Sigmoid colon (tissue), 7 donors: Measurements from ENCODE around the gene DGKI. TPM values are rescaled to one million over a fixed set of nuclear protein-coding genes. Genes with fewer than 3 reads are reported as not detected.

Experiments used
- DNase-seq: peaks from one replicate; pipeline ENCODE4 v3.0.0-alpha.2; 2019
- H3K27ac ChIP-seq, 4 donors: fragments of 200-600 bp; sonication (generic); one replicate each; pipeline ENCODE4 v1.5.1; 2016 to 2019; ENCODE audit warnings: mild to moderate bottlenecking in 1 of 4
- H3K27me3 ChIP-seq, 3 donors: fragments of 200-600 bp; sonication (generic); one replicate each; pipeline ENCODE4 v1.5.1; 2019; ENCODE audit warnings: mild to moderate bottlenecking in 1 of 3
- H3K36me3 ChIP-seq, 4 donors: fragments of 200-600 bp; sonication (generic); one replicate each; pipeline ENCODE4 v1.5.1; 2016 to 2019
- H3K4me1 ChIP-seq, 4 donors: fragments of 200-600 bp; sonication (generic); one replicate each; pipeline ENCODE4 v1.5.1; 2017 to 2019
- H3K4me3 ChIP-seq, 4 donors: fragments of 200-600 bp; sonication (generic); one replicate each; pipeline ENCODE4 v1.5.1; 2017 to 2019; ENCODE audit warnings: mild to moderate bottlenecking in 2 of 4, moderate library complexity in 1 of 4
- H3K9me3 ChIP-seq, 4 donors: fragments of 200-600 bp in 3 of 4; sonication (generic) in 3 of 4; one replicate each; pipeline versions ENCODE4 v1.5.1 to v1.6.1; 2013 to 2019
- EP300 ChIP-seq, 4 donors: sonication (generic); formaldehyde crosslinking; IDR thresholded peaks; one replicate each; pipeline ENCODE4 v1.6.1; 2017; ENCODE audit warnings: antibody characterized with exemption in 4 of 4
- POLR2A ChIP-seq, 2 donors: fragments of 450-650 bp; IDR thresholded peaks; one replicate each; pipeline ENCODE4 v1.6.1; 2016; ENCODE audit warnings: antibody characterized with exemption in 2 of 2, mild to moderate bottlenecking in 2 of 2, moderate library complexity in 2 of 2
- POLR2AphosphoS5 ChIP-seq, 4 donors: sonication (generic); formaldehyde crosslinking; IDR thresholded peaks; one replicate each; pipeline ENCODE4 v1.6.1; 2017; ENCODE audit warnings: antibody characterized with exemption in 4 of 4
- WGBS, 2 donors: extraction: QIAGEN DNeasy Blood & Tissue Kit; methylation state at CpG; one replicate each; pipeline ENCODE4 v1.1.7; 2013; 5-methylcytosine and 5-hydroxymethylcytosine counted together
- intact Hi-C: fragments of 100-400 bp; cut with DNase I; formaldehyde crosslinking; loops from one replicate; pipeline ENCODE4 v1.15.1; 2023
- polyA plus RNA-seq, 3 donors: library from polyadenylated mRNA; stranded (reverse); fragments of 200-250 nt; gene quantifications; one replicate each; pipeline ENCODE4 v1.2.3, GENCODE V29; 2013
- total RNA-seq, 4 donors: library from RNA; depleted of rRNA; stranded (reverse); fragments of >200 nt; gene quantifications; one replicate each; pipeline ENCODE4 v1.1.0, GENCODE V29; 2016
- TF ChIP-seq, protein P1 (sequence below), 4 experiments: fragments of 450-650 bp in 3 of 4; fragments of 200-600 bp in 1 of 4; IDR thresholded peaks; one replicate each; pipeline ENCODE4 v1.5.1; 2016 to 2019; ENCODE audit warnings: antibody characterized with exemption in 4 of 4, mild to moderate bottlenecking in 3 of 4, moderate library complexity in 2 of 4
- donor health status: healthy with polysubstance abuse.
- donor health status: Bipolar disorder and iron deficiency.
- donor health status: healthy.

DGKI gene
- total and polyA plus RNA-seq, 7 donors, result 0.17 to 7.6 (median 1.0) TPM; not detected in 1

DNA sequence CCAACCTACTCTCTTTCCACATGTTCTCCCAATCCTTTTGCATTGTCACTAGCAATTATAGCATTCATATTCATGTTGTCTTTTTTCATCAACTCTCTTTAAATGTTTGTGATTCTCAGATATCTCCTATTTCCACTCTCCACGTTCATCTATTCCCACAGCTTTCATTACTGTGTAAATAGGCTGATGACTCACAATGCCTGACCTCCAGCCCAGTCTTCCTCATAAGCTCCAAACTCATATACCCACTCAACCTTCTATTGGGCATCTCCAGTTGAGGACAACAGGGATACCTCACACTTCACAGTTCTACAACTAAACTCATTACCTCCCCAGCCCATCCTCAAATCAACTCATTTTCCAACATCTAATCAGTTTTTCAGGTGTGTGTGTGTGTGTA, 194.1 kb downstream of the DGKI start:
- no peak overlapping the region for H3K27ac ChIP-seq
- no peaks in the 10 kb centered on the region for H3K27me3 ChIP-seq
- intact Hi-C loops, result no loop called here
- WGBS, 2 donors, result 11 to 45% methylated on average over 1 of the region's 1 CpG
- TF ChIP-seq, protein P1, sequence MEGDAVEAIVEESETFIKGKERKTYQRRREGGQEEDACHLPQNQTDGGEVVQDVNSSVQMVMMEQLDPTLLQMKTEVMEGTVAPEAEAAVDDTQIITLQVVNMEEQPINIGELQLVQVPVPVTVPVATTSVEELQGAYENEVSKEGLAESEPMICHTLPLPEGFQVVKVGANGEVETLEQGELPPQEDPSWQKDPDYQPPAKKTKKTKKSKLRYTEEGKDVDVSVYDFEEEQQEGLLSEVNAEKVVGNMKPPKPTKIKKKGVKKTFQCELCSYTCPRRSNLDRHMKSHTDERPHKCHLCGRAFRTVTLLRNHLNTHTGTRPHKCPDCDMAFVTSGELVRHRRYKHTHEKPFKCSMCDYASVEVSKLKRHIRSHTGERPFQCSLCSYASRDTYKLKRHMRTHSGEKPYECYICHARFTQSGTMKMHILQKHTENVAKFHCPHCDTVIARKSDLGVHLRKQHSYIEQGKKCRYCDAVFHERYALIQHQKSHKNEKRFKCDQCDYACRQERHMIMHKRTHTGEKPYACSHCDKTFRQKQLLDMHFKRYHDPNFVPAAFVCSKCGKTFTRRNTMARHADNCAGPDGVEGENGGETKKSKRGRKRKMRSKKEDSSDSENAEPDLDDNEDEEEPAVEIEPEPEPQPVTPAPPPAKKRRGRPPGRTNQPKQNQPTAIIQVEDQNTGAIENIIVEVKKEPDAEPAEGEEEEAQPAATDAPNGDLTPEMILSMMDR (IDR thresholded peaks at IDR 0.05), result no peak
- TF ChIP-seq EP300 (IDR thresholded peaks at IDR 0.05) (no peak), POLR2A (IDR thresholded peaks at IDR 0.05) (no peak), POLR2AphosphoS5 (IDR thresholded peaks at IDR 0.05) (no peak)
- no peaks in the 10 kb centered on the region for H3K4me1 ChIP-seq
- no peak overlapping the region for H3K4me3 ChIP-seq
- H3K36me3 ChIP-seq, result no peaks in the 10 kb centered on the region
- no peaks in the 10 kb centered on the region for H3K9me3 ChIP-seq
- no peak for DNase-seq

DNA sequence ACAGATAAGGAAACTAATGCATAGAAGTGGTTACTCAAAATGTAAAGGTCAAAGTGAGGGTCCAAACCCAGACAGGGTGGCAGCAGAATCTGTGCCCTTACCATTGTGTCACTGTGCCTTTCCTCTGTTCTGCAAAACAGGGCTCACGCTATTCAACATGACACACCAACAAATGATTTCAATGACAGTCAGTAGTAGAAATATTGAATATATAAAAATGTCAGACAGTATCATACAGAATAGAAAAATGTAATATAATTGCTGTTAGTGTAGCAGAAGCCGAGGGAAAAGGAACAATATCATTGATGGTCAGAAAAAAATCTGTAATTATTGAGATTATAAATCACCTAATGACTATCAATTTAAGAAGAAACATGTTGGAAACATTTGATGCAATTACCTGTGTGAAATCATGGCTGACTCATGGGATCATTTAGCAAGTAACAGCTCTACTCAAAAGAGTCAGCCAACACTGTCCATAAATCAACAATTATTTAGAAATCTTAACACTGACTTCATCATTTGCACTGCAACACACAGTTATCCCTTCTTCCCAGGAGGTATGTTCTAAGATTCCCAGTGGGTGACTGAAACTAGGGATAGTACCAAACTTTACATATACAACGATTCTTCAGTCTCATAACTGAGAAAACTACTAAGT, 198.7 kb downstream of the DGKI start:
- Histone ChIP-seq H3K4me1 (no peaks in the 10 kb centered on the region), H3K27ac (no peak overlapping the region), H3K27me3 (no peaks in the 10 kb centered on the region), H3K4me3 (no peak overlapping the region), H3K9me3 (no peaks in the 10 kb centered on the region), H3K36me3 (no peaks in the 10 kb centered on the region)
- no peak for DNase-seq
- WGBS, 2 donors, result 89 to 93% methylated on average over 3 of the region's 3 CpGs
- TF ChIP-seq POLR2A (IDR thresholded peaks at IDR 0.05) (no peak), POLR2AphosphoS5 (IDR thresholded peaks at IDR 0.05) (no peak), EP300 (IDR thresholded peaks at IDR 0.05) (no peak)
- TF ChIP-seq, protein P1 (IDR thresholded peaks at IDR 0.05), result no peak
- intact Hi-C loops, result no loop called here

- TF ChIP-seq, protein P1 (IDR thresholded peaks at IDR 0.05), result no peak
- TF ChIP-seq POLR2AphosphoS5 (IDR thresholded peaks at IDR 0.05), result peak in 1 of 4 donors; percentile 5
- no peaks in the 10 kb centered on the region for H3K9me3 ChIP-seq
- intact Hi-C loops, result no loop called here
- no peaks in the 10 kb centered on the region for H3K27me3 ChIP-seq
- peaks cover 0 to 6% (median 0%) of the 10 kb centered on the region in 4 donors for H3K4me1 ChIP-seq
- no peak overlapping the region for H3K27ac ChIP-seq
- no peak overlapping the region for H3K4me3 ChIP-seq
- no peak for DNase-seq
- no peaks in the 10 kb centered on the region for H3K36me3 ChIP-seq
- 4 to 6% methylated on average over 2 of the region's 2 CpGs for WGBS, 2 donors
Observed at GRCh38 chr7:137642472-137642871, 204.3 kb downstream of the DGKI start.

- intact Hi-C loops, result no loop called here
- H3K9me3 ChIP-seq, result no peaks in the 10 kb centered on the region
- TF ChIP-seq EP300 (IDR thresholded peaks at IDR 0.05), result no peak
- TF ChIP-seq POLR2A (IDR thresholded peaks at IDR 0.05), result no peak
- no peak for TF ChIP-seq POLR2AphosphoS5 (IDR thresholded peaks at IDR 0.05)
- TF ChIP-seq, protein P1 (IDR thresholded peaks at IDR 0.05), result no peak
- DNase-seq, result no peak
- H3K36me3 ChIP-seq, result no peaks in the 10 kb centered on the region
- no peaks in the 10 kb centered on the region for H3K27me3 ChIP-seq
- peaks cover 0 to 6% (median 0%) of the 10 kb centered on the region in 4 donors for H3K4me1 ChIP-seq
- no peak overlapping the region for H3K27ac ChIP-seq
- H3K4me3 ChIP-seq, result no peak overlapping the region
Observed at GRCh38 chr7:137642031-137642430, 204.7 kb downstream of the DGKI start.

DNA sequence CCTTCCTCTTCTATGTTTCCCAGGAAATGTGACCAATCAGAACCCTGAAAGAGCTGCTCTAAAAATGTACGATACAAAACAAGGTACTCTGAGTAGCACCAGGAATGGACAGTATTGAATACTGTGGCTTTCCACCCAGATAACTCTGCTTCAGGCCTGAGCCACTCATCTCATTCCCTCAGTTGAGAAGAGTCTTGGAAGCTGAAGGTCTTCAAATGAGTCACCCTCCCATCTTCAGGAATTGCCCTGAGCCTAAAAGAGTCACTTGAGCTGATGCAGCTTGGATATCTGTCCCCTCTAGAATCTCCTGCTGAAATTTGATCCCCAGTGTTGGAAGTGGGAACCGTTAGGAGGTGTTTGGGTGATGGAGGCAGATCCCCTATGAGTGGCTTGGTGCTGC, 210.4 kb downstream of the DGKI start:
- DNase-seq, result no peak
- intact Hi-C loops, result no loop called here
- H3K4me3 ChIP-seq, result no peak overlapping the region
- H3K27ac ChIP-seq, result no peak overlapping the region
- H3K27me3 ChIP-seq, result no peaks in the 10 kb centered on the region
- H3K36me3 ChIP-seq, result no peaks in the 10 kb centered on the region
- TF ChIP-seq, protein P1 (IDR thresholded peaks at IDR 0.05), result no peak
- TF ChIP-seq POLR2AphosphoS5 (IDR thresholded peaks at IDR 0.05) (no peak), POLR2A (IDR thresholded peaks at IDR 0.05) (no peak), EP300 (IDR thresholded peaks at IDR 0.05) (no peak)
- H3K4me1 ChIP-seq, result no peaks in the 10 kb centered on the region
- 81 to 83% methylated on average over 2 of the region's 2 CpGs for WGBS, 2 donors
- H3K9me3 ChIP-seq, result no peaks in the 10 kb centered on the region
